HG03139 (cell line): Measurements from ENCODE around the gene PRDX5.

Experiments
- ATAC-seq: cut with Tn5 transposase; IDR thresholded peaks from one replicate; pipeline ENCODE4 v1.9.1; 2021; ENCODE audit not compliant: unreplicated experiment

Gene PRDX5

GRCh38 chr11:64359712-64360445 lies 42.0 kb downstream of the PRDX5 start:
- no peak for ATAC-seq

- ATAC-seq: no peak
Measured at GRCh38 chr11:64360448-64360921, 42.6 kb downstream of the PRDX5 start.

DNA sequence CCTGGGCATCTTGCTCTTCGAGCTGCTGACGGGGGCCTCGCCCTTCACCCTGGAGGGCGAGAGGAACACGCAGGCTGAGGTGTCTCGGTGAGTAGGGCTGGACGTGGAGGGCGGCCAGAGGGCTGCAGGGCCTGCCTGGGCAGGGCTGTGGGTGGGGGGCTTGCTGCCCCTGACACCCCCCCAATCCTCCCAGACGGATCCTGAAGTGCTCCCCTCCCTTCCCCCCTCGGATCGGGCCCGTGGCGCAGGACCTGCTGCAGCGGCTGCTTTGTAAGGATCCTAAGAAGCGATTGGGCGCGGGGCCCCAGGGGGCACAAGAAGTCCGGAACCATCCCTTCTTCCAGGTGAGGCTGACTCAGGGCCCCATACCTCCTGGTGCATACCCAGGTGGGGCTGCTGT lies 43.7 kb downstream of the PRDX5 start:
- ATAC-seq: no peak

GRCh38 chr11:64362339-64362738 lies 44.4 kb downstream of the PRDX5 start:
- ATAC-seq: no peak

DNA sequence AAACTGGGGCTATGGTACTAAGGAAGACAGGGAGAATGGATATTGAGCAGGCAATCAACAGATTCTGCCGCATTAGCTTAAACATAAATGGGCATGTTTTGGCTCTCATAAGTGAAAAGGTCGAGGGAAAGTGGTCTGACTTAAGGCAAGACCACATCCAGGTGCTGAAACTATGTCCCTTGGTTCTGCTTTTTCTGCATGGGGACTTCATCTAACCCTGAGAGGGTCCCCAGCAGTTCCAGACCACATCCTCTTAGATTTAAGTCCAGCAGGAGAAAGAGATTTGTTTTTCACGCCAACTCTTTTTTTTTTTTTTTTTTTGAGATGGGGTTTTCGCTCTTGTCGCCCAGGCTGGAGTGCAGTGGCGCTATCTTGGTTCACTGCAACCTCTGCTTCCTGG lies 46.5 kb downstream of the PRDX5 start:
- ATAC-seq: no peak

- no peak for ATAC-seq
Measured at GRCh38 chr11:64364911-64365310, 47.0 kb downstream of the PRDX5 start.

DNA sequence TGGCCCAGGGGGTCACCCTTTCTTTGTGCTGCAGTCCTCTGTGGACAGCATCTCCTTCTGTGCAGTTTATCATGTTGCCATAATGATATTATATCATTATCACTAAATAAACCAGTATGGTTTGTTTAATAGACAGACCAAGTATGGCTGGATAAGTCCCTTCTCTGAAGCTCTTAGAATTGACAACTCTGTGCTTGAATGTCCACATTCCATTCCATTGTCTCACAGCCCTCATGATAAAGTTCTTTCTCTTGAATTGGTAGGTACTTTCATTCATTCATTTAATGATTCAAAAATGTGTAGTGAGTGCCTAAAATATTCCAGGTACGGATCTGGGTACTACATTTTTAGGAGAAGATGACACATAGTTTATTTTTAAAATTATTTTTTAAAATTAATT lies 48.8 kb downstream of the PRDX5 start:
- no peak for ATAC-seq

DNA sequence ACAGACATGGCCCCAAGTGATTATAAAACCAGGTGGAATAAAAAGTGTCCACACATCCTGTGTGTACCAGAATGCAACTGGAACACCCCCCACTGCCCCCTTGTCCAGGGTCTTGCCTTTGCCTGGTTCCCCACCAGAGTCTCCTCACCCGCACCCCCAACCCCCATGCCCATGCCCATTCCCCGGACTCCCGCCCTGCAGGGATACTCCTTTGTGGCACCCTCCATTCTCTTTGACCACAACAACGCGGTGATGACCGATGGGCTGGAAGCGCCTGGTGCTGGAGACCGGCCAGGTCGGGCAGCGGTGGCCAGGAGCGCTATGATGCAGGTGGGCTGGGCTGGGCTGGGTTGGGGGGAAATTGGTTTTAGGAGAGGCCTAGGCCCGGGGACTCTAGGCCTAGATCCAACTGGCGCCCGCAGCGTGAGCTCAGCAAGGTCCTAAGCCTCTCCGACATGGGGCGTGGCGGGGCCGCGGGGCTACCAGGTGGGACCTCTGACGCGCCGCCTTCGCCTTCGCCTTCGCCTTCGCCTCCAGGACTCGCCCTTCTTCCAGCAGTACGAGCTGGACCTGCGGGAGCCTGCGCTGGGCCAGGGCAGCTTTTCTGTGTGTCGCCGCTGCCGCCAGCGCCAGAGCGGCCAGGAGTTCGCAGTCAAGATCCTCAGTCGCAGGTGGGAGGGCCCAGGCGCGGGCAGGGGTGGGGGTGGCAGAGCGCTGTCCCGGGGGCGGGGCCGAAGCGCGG lies 50.2 kb downstream of the PRDX5 start:
- ATAC-seq: no peak

DNA sequence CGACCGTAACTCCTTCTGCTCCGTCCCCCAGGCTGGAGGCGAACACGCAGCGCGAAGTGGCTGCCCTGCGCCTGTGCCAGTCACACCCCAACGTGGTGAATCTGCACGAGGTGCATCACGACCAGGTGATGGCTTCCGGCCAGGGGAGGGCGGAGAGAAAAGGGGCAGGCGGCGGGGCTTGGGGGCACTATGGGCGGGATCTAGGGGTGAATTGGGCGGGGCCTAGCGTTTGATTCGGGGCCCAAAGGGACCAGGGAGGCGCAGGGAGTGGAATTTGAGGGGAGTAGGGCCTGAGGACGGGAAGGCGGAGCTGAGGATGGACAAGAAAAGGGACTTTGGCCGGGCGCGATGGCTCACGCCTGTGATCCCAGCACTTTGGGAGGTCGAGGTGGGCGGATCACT lies 50.8 kb downstream of the PRDX5 start:
- no peak for ATAC-seq

- ATAC-seq: no peak
Measured at GRCh38 chr11:64369440-64370421, 51.8 kb downstream of the PRDX5 start.

GRCh38 chr11:64371201-64371600 lies 53.3 kb downstream of the PRDX5 start:
- ATAC-seq: no peak
